Mesenchymal stem cell (in vitro differentiated cells and primary cell): Measurements from ENCODE around the gene PSMB8.

Experiments used
- DNase-seq: peaks from one replicate; pipeline ENCODE4 v3.0.0-alpha.2; 2013
- H2AFZ ChIP-seq: one replicate; pipeline ENCODE4 v1.6.1; 2013; ENCODE audit warnings: low read depth, mild to moderate bottlenecking, control low read depth, inconsistent platforms, low read length, moderate library complexity
- H2AK5ac ChIP-seq: 2 replicates; pipeline ENCODE4 v1.6.1; 2013; ENCODE audit warnings: low read length, moderate library complexity, mild to moderate bottlenecking, inconsistent platforms; ENCODE audit not compliant: severe bottlenecking
- H2BK120ac ChIP-seq: one replicate; pipeline ENCODE4 v1.6.1; 2013; ENCODE audit warnings: low read depth, mild to moderate bottlenecking, inconsistent platforms, low read length, moderate library complexity
- H2BK12ac ChIP-seq, 2 experiments: one replicate each; pipeline ENCODE4 v1.6.1; 2013; ENCODE audit warnings: inconsistent platforms in 2 of 2, low read length in 2 of 2, mild to moderate bottlenecking in 2 of 2, moderate library complexity in 2 of 2, control low read depth in 1 of 2
- H2BK15ac ChIP-seq: one replicate; pipeline ENCODE4 v1.6.1; 2013; ENCODE audit warnings: mild to moderate bottlenecking, low read depth, inconsistent platforms; ENCODE audit not compliant: poor library complexity, severe bottlenecking
- H2BK5ac ChIP-seq: 2 replicates; pipeline ENCODE4 v1.6.1; 2013; ENCODE audit warnings: low read depth, mild to moderate bottlenecking, low read length, control low read depth, inconsistent platforms; ENCODE audit not compliant: poor library complexity, severe bottlenecking
- H3K14ac ChIP-seq, 2 experiments: one replicate each; pipeline ENCODE4 v1.6.1; 2013; ENCODE audit warnings: inconsistent platforms in 2 of 2, low read length in 2 of 2, control low read depth in 1 of 2, mild to moderate bottlenecking in 1 of 2, moderate library complexity in 1 of 2
- H3K18ac ChIP-seq, 2 experiments: one replicate each; pipeline ENCODE4 v1.6.1; 2013; ENCODE audit warnings: inconsistent platforms in 2 of 2, low read length in 2 of 2, control low read depth in 1 of 2, low read depth in 1 of 2, mild to moderate bottlenecking in 1 of 2
- H3K23ac ChIP-seq, 2 experiments: one replicate each; pipeline ENCODE4 v1.6.1; 2013; ENCODE audit warnings: inconsistent platforms in 2 of 2, low read length in 2 of 2, mild to moderate bottlenecking in 2 of 2, moderate library complexity in 2 of 2, control low read depth in 1 of 2
- H3K27ac ChIP-seq: 2 replicates; pipeline ENCODE4 v1.5.1; 2013; ENCODE audit warnings: mild to moderate bottlenecking, moderate library complexity, low read length, control low read depth, inconsistent platforms; ENCODE audit not compliant: poor library complexity, severe bottlenecking
- H3K27me3 ChIP-seq, 2 experiments: 2 replicates each; pipeline versions ENCODE4 v1.6.1 to v1.7.0; 2013; ENCODE audit warnings: low read length in 2 of 2, mild to moderate bottlenecking in 2 of 2, moderate library complexity in 2 of 2, control low read depth in 1 of 2, inconsistent platforms in 1 of 2; ENCODE audit not compliant: control insufficient read depth in 1 of 2, insufficient read depth in 1 of 2
- H3K36me3 ChIP-seq, 2 experiments: 2 replicates each; pipeline versions ENCODE4 v1.6.1 to v1.7.0; 2013; ENCODE audit warnings: low read length in 2 of 2, control low read depth in 1 of 2, inconsistent platforms in 1 of 2, low read depth in 1 of 2, mild to moderate bottlenecking in 1 of 2; ENCODE audit not compliant: insufficient read depth in 2 of 2, control insufficient read depth in 1 of 2
- H3K4ac ChIP-seq, 2 experiments: one replicate each; pipeline ENCODE4 v1.6.1; 2013; ENCODE audit warnings: inconsistent platforms in 2 of 2, low read length in 2 of 2, mild to moderate bottlenecking in 2 of 2, moderate library complexity in 2 of 2, control low read depth in 1 of 2, low read depth in 1 of 2
- H3K4me1 ChIP-seq: 2 replicates; pipeline ENCODE4 v1.6.1; 2013; ENCODE audit warnings: low read depth, low read length, control low read depth; ENCODE audit not compliant: control insufficient read depth, insufficient read depth
- H3K4me2 ChIP-seq: 2 replicates; pipeline ENCODE4 v1.6.1; 2013; ENCODE audit warnings: low read length, mild to moderate bottlenecking, inconsistent platforms; ENCODE audit not compliant: poor library complexity, severe bottlenecking
- H3K4me3 ChIP-seq, 2 experiments: 2 replicates each; pipeline versions ENCODE4 v1.5.1 to v1.7.0; 2013; ENCODE audit warnings: low read length in 2 of 2, mild to moderate bottlenecking in 2 of 2, control low read depth in 1 of 2, low read depth in 1 of 2; ENCODE audit not compliant: insufficient read depth in 1 of 2
- H3K79me1 ChIP-seq: replicated peaks from 2 replicates; pipeline ENCODE4 v1.6.1; 2013; ENCODE audit warnings: mild to moderate bottlenecking, control low read depth, low read length, inconsistent platforms; ENCODE audit not compliant: poor library complexity, severe bottlenecking
- H3K9ac ChIP-seq: 2 replicates; pipeline ENCODE4 v1.7.0; 2013; ENCODE audit warnings: mild to moderate bottlenecking, low read length, moderate library complexity
- H3K9me3 ChIP-seq: 2 replicates; pipeline ENCODE4 v1.7.0; 2013; ENCODE audit warnings: mild to moderate bottlenecking, low read length; ENCODE audit not compliant: control insufficient read depth
- H4K8ac ChIP-seq: one replicate; pipeline ENCODE4 v1.6.1; 2013; ENCODE audit warnings: inconsistent platforms, mild to moderate bottlenecking, low read length, moderate library complexity
- H4K91ac ChIP-seq: one replicate; pipeline ENCODE4 v1.6.1; 2013; ENCODE audit warnings: mild to moderate bottlenecking, low read length, inconsistent platforms
- WGBS: methylation state at CpG from one replicate; pipeline ENCODE4 v1.1.7; 2013; ENCODE audit warnings: mixed read lengths; 5-methylcytosine and 5-hydroxymethylcytosine counted together

The PSMB8 gene

DNA sequence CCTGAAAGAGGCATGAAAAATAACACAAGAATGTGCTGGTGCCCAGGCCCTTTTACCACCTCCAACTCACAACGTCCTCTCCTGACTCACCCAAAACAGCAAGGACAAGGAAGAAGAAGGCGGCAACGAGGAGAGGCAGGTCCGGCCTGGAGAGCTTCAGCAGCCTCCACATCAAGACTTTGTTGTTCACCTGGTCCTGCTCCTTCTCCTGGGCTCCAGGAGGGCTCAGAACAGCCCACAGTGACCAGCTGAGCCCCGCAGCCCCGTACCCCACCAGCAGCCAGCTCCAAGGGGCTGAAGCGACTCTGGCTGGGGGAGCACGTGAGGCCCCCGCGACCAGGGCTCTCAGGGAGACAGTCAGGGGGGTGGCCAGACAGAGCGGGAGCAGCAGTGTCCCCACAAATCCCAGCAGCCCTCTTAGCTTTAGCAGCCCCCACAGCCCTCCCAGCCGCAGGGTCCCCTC is 6.2 kb downstream of the PSMB8 start:
- Histone ChIP-seq H2AFZ (no peak overlapping the region), H2BK12ac (no peak overlapping the region), H3K18ac (no peak overlapping the region), H2BK15ac (peak overlapping the region; percentile 56), H3K4me2 (peak overlapping the region; percentile 73), H3K23ac (no peak overlapping the region), H3K9ac (peak overlapping the region; percentile 93), H3K79me1 (peaks cover 22% of the 10 kb centered on the region), H2AK5ac (no peak overlapping the region), H3K4me3 (peak overlapping the region; percentile 80 to 85), H3K4me1 (peaks cover 8% of the 10 kb centered on the region), H3K9me3 (no peaks in the 10 kb centered on the region), H3K14ac (no peak overlapping the region), H2BK5ac (no peak overlapping the region), H3K27me3 (no peaks in the 10 kb centered on the region), H3K27ac (no peak overlapping the region), H3K36me3 (peaks cover 15 to 69% of the 10 kb centered on the region in 2 experiments), H4K8ac (peak overlapping the region; percentile 21), H3K4ac (no peak overlapping the region), H4K91ac (no peak overlapping the region), H2BK120ac (no peak overlapping the region)
- DNase-seq: no peak
- WGBS: 50% methylated on average over 11 of the region's 12 CpGs

DNA sequence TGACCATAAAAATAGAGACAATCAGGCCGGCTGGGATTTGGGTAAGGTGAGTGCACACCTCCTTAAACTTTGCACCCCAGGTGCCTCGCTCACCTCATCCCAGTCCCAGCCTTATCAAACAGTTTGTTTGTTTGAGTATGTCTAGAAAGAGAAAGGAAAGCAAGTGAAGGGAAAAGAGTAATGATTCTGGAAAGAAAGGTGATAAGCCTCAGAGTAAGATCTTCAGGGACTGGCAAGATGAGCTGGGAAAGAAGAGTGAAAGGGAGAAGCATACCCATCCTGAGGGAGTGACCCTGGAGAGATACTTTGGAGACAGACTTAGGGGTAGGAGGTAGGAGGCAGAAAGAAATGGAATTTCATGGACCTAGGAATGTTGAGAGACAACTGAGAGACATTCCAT is 7.0 kb downstream of the PSMB8 start:
- Histone ChIP-seq H2BK120ac (no peak overlapping the region), H2AFZ (no peak overlapping the region), H2BK5ac (no peak overlapping the region), H2AK5ac (no peak overlapping the region), H2BK15ac (no peak overlapping the region), H3K27ac (no peak overlapping the region), H3K4me3 (no peak overlapping the region), H3K4ac (no peak overlapping the region), H4K91ac (no peak overlapping the region), H3K9me3 (no peaks in the 10 kb centered on the region), H3K4me2 (no peak overlapping the region), H3K36me3 (peaks cover 20 to 67% of the 10 kb centered on the region in 2 experiments), H4K8ac (no peak overlapping the region), H3K14ac (no peak overlapping the region), H3K79me1 (peaks cover 20% of the 10 kb centered on the region), H3K18ac (no peak overlapping the region), H3K27me3 (no peaks in the 10 kb centered on the region), H2BK12ac (no peak overlapping the region), H3K9ac (no peak overlapping the region), H3K23ac (no peak overlapping the region), H3K4me1 (peaks cover 8% of the 10 kb centered on the region)
- no peak for DNase-seq
- WGBS: 93% methylated on average over 2 of the region's 2 CpGs

DNA sequence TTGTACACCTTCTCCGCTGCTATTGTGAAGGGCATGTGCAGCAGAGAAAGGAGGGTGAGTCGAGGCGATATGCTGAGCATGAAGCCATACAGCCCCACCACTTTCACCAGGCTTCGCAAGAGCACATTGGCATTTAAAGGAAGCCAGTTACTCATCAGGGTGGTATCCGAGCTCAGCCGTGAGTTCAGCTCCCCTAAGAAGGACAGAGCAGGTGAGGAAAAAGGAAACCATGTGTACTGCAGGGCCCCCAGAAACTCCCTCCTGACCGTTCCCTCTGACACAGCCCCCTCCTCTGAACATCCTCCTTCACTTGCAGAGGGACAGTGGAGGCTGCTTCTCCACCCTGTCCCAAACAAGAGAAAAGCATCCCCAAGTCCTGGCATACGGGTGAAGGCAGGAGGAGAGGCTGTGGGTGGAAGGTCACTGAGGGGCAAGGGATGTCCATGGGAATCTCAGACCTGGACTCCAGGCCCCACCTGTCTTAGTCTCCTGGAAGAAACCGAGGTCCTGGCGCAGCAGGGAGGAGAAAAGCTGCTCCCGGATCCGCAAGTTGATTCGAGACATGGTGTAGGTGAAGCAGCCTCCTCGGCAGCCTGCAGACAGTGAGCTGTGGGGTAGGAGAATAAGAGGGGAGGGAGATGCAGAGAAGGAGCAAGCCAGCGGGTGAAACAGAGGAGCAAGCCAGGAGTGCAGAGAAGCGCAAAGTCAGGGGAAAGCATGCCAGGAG is 8.5 kb downstream of the PSMB8 start:
- H2BK12ac ChIP-seq: no peak overlapping the region

DNA sequence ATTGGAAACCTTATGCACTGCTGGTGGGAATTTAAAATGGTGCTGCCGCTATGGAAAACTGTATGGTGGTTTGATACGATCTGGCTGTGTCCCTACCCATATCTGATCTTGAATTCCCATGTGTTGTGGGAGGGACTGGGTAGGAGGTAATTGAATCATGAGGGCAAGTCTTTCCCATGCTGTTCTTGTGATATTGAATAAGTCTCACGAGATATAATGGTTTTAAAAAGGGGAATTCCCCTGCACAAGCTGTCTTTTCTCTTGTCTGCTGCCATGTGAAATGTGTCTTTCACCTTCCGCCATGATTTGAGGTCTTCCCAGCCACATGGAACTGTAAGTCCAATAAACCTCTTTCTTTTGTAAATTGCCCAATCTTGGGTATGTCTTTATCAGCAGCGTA is 10.2 kb downstream of the PSMB8 start:
- H3K23ac ChIP-seq: no peak overlapping the region

More for the DNA sequence above, 8.5 kb downstream of the PSMB8 start:
- Histone ChIP-seq H4K91ac (no peak overlapping the region), H3K14ac (no peak overlapping the region), H3K9me3 (no peaks in the 10 kb centered on the region), H3K27me3 (no peaks in the 10 kb centered on the region), H2BK120ac (no peak overlapping the region), H3K23ac (no peak overlapping the region), H3K4me1 (peaks cover 8% of the 10 kb centered on the region), H3K27ac (no peak overlapping the region), H3K4me3 (no peak overlapping the region), H3K4ac (no peak overlapping the region), H3K36me3 (peaks cover 18 to 67% of the 10 kb centered on the region in 2 experiments), H3K9ac (no peak overlapping the region), H2BK5ac (no peak overlapping the region), H3K18ac (no peak overlapping the region), H2AK5ac (no peak overlapping the region), H2AFZ (no peak overlapping the region), H4K8ac (no peak overlapping the region), H3K79me1 (peaks cover 18% of the 10 kb centered on the region), H2BK15ac (no peak overlapping the region), H3K4me2 (no peak overlapping the region)
- WGBS: 95% methylated on average over 16 of the region's 16 CpGs
- no peak for DNase-seq

More for the DNA sequence above, 10.2 kb downstream of the PSMB8 start:
- Histone ChIP-seq H2AK5ac (no peak overlapping the region), H3K27ac (no peak overlapping the region), H3K4me1 (peaks cover 8% of the 10 kb centered on the region), H3K4ac (no peak overlapping the region), H4K91ac (no peak overlapping the region), H3K18ac (no peak overlapping the region), H3K4me3 (no peak overlapping the region), H2BK120ac (no peak overlapping the region), H2AFZ (no peak overlapping the region), H2BK5ac (no peak overlapping the region), H2BK15ac (no peak overlapping the region), H3K4me2 (no peak overlapping the region), H3K79me1 (peaks cover 18% of the 10 kb centered on the region), H3K9me3 (no peaks in the 10 kb centered on the region), H4K8ac (no peak overlapping the region), H3K14ac (no peak overlapping the region), H3K36me3 (peaks cover 34 to 78% of the 10 kb centered on the region in 2 experiments), H2BK12ac (no peak overlapping the region), H3K27me3 (no peaks in the 10 kb centered on the region), H3K9ac (no peak overlapping the region)
- WGBS: 94% methylated on average over 5 of the region's 5 CpGs
- DNase-seq: no peak
